ENCODE results near the gene PLPPR4.

DNA sequence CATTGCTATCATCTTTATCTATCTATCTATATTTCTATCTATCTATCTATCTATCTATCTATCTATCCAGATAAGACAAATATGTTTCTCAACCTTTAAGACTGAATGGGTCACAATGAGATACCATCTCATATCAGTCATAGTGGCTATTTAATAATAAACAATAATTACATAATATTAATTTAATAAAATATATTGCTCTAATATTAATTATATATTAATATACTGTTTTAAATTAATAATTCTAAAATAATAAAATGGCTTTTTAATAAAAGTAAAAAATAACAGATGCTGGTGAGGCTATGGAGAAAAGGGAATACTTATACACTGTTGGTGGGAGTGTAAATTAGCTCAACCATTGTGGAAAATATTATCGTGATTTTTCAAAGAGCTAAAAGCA is 13.0 kb upstream of the PLPPR4 start:
- TF ChIP-seq EP300 (IDR thresholded peaks at IDR 0.05) (no peak), POLR2A (IDR thresholded peaks at IDR 0.05) (no peak)
- TF ChIP-seq, protein P1, sequence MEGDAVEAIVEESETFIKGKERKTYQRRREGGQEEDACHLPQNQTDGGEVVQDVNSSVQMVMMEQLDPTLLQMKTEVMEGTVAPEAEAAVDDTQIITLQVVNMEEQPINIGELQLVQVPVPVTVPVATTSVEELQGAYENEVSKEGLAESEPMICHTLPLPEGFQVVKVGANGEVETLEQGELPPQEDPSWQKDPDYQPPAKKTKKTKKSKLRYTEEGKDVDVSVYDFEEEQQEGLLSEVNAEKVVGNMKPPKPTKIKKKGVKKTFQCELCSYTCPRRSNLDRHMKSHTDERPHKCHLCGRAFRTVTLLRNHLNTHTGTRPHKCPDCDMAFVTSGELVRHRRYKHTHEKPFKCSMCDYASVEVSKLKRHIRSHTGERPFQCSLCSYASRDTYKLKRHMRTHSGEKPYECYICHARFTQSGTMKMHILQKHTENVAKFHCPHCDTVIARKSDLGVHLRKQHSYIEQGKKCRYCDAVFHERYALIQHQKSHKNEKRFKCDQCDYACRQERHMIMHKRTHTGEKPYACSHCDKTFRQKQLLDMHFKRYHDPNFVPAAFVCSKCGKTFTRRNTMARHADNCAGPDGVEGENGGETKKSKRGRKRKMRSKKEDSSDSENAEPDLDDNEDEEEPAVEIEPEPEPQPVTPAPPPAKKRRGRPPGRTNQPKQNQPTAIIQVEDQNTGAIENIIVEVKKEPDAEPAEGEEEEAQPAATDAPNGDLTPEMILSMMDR (IDR thresholded peaks at IDR 0.05), result no peak

All from suprapubic skin (tissue), 3 donors.